ENCODE measurements around the gene FRRS1. TPM values are rescaled to one million over a fixed set of nuclear protein-coding genes. Genes with fewer than 3 reads are reported as not detected.
A peak's percentile ranks its signal among the peaks of the same experiment; 100 is the strongest.

The FRRS1 gene
- 1 to 10 TPM; 2.4 to 4.1 (median 3.2) TPM for total RNA-seq
- polyA plus RNA-seq: 1 to 10 TPM in 2 of 3 donors, under 1 TPM in 1; 0.34 to 3.1 (median 2.5) TPM
- long read RNA-seq, donor 1: 0 reads
- long read RNA-seq, donor 2, partial matches to known transcripts: 0 of 3 reads
- long read RNA-seq, donor 2, other reads (novel, unspliced or antisense): 3 of 3 reads

- no peaks in the 10 kb centered on the region for H3K36me3 ChIP-seq (ENCODE audit: insufficient read depth in 1 of 2, low read depth in 1 of 2)
- 0% methylated on average over 10 of the region's 10 CpGs for WGBS, 3 donors
- H3K27ac ChIP-seq: peak within 1 kb of the TSS; percentile 91
- ATAC-seq (peak; percentile 82 to 91 (median 86)), DNase-seq (peak; percentile 30 to 59)
- intact Hi-C loops (cut with DNase I): no loop called here
- TF ChIP-seq, protein P1, sequence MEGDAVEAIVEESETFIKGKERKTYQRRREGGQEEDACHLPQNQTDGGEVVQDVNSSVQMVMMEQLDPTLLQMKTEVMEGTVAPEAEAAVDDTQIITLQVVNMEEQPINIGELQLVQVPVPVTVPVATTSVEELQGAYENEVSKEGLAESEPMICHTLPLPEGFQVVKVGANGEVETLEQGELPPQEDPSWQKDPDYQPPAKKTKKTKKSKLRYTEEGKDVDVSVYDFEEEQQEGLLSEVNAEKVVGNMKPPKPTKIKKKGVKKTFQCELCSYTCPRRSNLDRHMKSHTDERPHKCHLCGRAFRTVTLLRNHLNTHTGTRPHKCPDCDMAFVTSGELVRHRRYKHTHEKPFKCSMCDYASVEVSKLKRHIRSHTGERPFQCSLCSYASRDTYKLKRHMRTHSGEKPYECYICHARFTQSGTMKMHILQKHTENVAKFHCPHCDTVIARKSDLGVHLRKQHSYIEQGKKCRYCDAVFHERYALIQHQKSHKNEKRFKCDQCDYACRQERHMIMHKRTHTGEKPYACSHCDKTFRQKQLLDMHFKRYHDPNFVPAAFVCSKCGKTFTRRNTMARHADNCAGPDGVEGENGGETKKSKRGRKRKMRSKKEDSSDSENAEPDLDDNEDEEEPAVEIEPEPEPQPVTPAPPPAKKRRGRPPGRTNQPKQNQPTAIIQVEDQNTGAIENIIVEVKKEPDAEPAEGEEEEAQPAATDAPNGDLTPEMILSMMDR (IDR thresholded peaks at IDR 0.05): no peak
- H3K9me3 ChIP-seq: no peaks in the 10 kb centered on the region
- H3K4me3 ChIP-seq: peak within 1 kb of the TSS; percentile 76
- no peaks in the 10 kb centered on the region for H3K27me3 ChIP-seq (ENCODE audit: insufficient read depth in 3 of 3, low read length in 2 of 3)
- H3K4me1 ChIP-seq: peaks cover 4% of the 10 kb centered on the region
Measured at GRCh38 chr1:99766378-99766800, at the start of gene FRRS1. Gene FRRS1, minus strand, starts transcription at chr1:99766635. Its CDS starts 17,867 bp downstream, at chr1:99748768.

GRCh38 chr1:99814373-99814900 is 48.0 kb upstream of the FRRS1 start:
- H3K27ac ChIP-seq: no peak overlapping the region
- H3K4me3 ChIP-seq: no peak overlapping the region
- H3K4me1 ChIP-seq: peaks cover 29% of the 10 kb centered on the region
- ATAC-seq (no peak), DNase-seq (no peak)
- intact Hi-C loops (cut with DNase I): loop anchor here in 1 of 2 donors (5.0 kb wide), 1 partner anchor 1053 kb away; no protein-coding TSS in a partner anchor
- no peaks in the 10 kb centered on the region for H3K27me3 ChIP-seq (ENCODE audit: insufficient read depth in 3 of 3, low read length in 2 of 3)
- TF ChIP-seq, protein P1 (IDR thresholded peaks at IDR 0.05): no peak
- H3K9me3 ChIP-seq: no peaks in the 10 kb centered on the region
- no peaks in the 10 kb centered on the region for H3K36me3 ChIP-seq (ENCODE audit: insufficient read depth in 1 of 2, low read depth in 1 of 2)
- 79 to 82% (median 79%) methylated on average over 3 of the region's 3 CpGs for WGBS, 3 donors

DNA sequence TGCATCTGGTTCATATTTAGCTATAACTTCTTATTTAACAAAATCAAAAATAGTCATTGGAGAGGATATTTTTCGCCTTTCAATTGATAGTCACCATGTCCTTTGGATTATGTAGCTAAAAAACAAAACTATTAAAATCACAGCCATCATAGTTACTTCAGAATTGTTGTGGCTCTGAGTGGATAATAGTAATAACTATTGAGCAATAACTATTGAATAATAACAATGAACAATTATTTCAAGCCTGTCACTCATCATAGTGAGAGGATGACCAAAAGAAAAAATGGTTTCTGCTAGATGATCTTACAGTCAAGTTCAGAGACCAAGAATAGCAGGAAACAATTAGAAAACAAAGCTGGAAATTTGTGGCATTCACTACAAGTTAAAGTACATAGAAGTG is 45.3 kb upstream of the FRRS1 start:
- 95 to 96% (median 96%) methylated on average over 1 of the region's 1 CpG for WGBS, 3 donors
- intact Hi-C loops (cut with DNase I): loop anchor here in 1 of 2 donors (5.0 kb wide), 1 partner anchor 1056 kb away; no protein-coding TSS in a partner anchor

DNA sequence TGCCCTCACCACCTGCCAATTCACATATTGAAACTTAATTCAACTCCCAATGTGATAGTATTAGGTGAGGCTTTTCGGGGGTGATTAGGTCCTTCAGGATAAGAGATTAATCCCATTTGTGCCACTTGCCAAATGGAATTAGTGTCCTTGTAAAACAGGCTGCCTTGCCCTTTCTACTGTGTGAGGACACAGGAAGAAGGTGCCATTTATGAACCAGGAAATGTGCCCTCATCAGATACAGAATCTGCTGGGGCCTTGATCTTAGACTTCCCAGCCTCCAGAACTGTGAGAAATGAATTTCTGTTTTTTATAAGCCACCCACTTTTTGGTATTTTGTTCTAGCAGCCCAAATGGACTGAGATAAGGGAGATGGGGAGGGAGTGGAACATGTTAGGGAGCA is 44.6 kb upstream of the FRRS1 start:
- Histone ChIP-seq H3K27ac (no peak overlapping the region), H3K4me3 (no peak overlapping the region), H3K36me3 (ENCODE audit: insufficient read depth in 1 of 2, low read depth in 1 of 2) (no peaks in the 10 kb centered on the region), H3K4me1 (peaks cover 10% of the 10 kb centered on the region), H3K27me3 (ENCODE audit: insufficient read depth in 3 of 3, low read length in 2 of 3) (no peaks in the 10 kb centered on the region), H3K9me3 (no peaks in the 10 kb centered on the region)
- intact Hi-C loops (cut with DNase I): loop anchor here in 1 of 2 donors (5.0 kb wide), 1 partner anchor 1056 kb away; no protein-coding TSS in a partner anchor
- TF ChIP-seq, protein P1 (IDR thresholded peaks at IDR 0.05): no peak
- ATAC-seq (no peak), DNase-seq (no peak)
- 52 to 77% (median 59%) methylated on average over 1 of the region's 1 CpG for WGBS, 3 donors

More for the DNA sequence above, 45.3 kb upstream of the FRRS1 start:
- Histone ChIP-seq H3K4me3 (no peak overlapping the region), H3K4me1 (peaks cover 16% of the 10 kb centered on the region), H3K9me3 (no peaks in the 10 kb centered on the region), H3K27me3 (ENCODE audit: insufficient read depth in 3 of 3, low read length in 2 of 3) (no peaks in the 10 kb centered on the region), H3K27ac (no peak overlapping the region), H3K36me3 (ENCODE audit: insufficient read depth in 1 of 2, low read depth in 1 of 2) (no peaks in the 10 kb centered on the region)
- DNase-seq (no peak), ATAC-seq (no peak)
- TF ChIP-seq, protein P1 (IDR thresholded peaks at IDR 0.05): no peak
